DMS79 treated with DMSO at 0.1 percent for 48 hours (cell line): Measurements from ENCODE around the gene REEP6.

ENCODE experiments used
- DNase-seq: peaks from one replicate; lab custom pipeline; 2025; lab: John Stamatoyannopoulos, UW

Gene REEP6

DNA sequence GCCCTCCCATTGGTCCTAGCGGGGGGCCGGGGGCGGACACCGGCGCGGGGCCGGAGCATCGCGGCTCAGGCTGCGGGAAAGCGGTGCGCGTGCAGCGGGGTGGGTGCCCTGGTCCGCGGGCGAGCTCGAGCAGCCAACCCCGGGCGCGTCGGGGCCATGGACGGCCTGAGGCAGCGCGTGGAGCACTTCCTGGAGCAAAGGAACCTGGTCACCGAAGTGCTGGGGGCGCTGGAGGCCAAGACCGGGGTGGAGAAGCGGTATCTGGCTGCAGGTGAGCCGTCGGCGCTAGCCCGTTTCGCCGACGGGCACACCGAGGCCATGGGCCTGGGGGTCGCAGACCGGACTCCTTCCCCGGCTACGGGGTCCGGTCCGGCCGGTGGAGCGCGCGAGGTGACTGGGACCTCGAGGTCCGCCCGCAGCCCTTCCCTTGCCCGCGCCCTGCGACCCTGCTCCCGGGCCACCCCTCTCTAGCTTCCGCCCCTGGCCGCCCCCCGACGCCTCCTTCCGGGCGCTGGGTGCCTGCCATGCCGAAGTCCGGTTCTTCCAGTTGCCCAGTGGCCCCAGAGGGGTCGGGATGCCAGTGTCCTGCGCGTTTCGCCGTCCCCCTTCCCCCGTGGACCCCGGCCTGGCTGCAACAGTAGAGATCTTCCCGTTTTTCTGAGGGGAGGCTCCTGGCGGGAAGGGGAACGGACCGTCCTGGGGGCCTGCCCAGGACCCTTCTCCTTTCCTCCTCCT is at the start of gene REEP6:
TSS of gene REEP6 (plus strand) at position 68 of the 735 bp plus-strand sequence. CDS start at position 157, 89 bp downstream.
- no peak for DNase-seq

DNA sequence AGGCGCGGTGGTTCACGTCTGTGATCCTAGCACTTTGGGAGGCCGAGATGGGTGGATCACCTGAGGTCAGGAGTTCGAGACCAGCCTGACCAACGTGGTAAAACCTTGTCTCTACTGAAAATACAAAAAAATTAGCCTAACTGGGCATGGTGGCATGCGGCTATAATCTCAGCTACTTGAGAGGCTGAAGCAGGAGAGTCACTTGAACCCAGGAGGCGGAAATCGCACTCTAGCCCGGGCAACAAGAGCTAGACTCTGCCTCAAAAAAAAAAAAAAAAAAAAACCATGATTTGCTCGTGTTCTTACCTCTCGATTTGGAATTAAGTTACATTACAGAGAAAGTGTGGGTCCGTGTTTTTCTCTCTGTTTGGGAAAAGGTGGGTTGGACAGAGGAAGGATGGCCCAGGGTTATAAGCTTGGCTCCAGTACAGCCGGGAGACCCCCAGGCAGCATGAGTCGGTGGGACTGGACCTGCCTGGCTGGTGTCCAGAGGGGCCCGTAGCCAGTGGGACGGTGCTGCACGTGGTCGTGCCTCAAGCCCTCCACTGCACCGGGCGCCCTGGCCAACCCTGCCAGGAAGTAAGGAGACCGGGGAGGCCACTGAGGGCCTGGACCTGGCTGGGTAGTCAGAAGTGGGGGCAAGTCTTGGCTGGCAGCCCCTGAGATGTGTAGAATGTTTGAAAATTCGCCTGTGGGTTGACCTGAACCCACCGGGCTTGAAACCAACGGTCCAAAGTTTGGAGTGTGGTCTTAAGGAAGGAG is 49.1 kb upstream of the REEP6 start:
- DNase-seq = no peak

DNA sequence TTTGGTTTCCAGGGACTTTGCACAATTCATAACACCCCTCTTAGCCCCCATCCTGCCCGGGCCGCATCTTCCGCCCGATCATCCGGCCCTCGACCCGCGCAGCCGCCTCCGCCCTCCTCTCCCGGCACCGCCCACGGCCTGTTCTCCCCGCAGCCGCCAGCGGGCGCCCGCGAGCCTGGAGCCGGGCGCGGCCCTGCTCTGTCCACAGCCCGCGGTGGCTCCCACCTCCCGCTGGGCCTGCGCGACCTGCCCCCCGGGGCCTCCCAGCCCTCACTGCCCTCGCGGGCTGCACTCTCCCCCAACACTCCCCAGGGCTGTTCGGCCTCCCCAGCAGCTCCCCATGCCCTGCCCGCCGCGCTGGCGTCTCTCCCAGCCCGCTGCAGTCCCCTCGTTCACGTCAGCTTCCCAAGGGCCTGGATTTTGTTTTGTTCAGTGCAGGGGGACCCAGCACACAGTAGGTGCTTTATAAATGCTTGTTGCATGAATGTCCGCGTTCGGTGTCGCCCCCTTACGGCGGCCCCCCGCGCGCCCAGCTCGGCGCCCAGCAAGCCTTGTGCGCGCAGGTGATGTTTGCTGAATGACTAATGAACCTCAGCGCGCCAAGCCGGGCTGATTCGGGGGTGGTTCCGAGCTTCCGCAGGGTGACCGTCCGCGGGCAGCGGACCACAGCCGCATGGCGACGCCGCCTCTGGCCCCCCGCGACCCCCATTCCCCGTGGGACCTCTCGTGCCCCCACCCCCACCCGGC is 45.6 kb upstream of the REEP6 start:
- peak; percentile 46 for DNase-seq

DNA sequence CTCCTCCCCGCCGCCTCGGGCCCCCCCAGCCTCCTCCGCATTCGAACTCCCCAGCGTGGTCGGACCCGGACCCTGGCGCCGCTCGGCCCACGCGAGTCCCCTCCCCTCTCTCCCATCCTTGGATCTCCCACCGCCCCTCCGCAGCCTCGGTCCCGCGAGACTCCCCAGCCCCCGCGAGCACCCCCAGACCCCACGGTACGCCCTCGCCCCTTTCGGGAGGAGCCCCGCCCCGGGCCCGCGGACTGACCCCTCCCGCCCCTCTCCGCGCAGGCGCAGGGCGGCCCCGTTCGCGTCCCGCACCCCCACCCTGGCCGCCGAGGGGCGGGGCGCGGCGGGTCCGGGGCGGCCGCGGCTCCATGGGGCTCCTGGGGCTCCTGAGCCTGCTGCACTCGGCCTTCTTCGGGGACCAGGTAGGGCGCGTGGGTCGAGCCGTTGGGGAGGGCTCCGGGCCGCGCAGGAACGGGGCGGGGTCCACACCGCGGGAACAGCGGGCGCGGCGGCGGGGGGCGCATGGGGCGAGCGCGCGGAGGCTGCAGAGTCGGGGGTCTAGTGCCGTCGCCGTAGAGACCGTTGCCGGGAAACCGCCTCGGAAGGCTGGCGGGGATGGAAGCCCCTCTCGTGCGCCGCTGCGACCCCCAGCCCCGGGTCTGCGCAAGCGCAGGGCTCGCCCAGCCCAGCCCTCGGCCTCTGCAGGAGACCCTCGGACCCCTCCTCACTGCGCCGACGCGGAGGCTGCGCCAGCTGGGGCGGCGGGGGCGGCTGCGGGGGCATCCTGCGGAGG is 44.9 kb upstream of the REEP6 start:
- DNase-seq = peak; percentile 38

DNA sequence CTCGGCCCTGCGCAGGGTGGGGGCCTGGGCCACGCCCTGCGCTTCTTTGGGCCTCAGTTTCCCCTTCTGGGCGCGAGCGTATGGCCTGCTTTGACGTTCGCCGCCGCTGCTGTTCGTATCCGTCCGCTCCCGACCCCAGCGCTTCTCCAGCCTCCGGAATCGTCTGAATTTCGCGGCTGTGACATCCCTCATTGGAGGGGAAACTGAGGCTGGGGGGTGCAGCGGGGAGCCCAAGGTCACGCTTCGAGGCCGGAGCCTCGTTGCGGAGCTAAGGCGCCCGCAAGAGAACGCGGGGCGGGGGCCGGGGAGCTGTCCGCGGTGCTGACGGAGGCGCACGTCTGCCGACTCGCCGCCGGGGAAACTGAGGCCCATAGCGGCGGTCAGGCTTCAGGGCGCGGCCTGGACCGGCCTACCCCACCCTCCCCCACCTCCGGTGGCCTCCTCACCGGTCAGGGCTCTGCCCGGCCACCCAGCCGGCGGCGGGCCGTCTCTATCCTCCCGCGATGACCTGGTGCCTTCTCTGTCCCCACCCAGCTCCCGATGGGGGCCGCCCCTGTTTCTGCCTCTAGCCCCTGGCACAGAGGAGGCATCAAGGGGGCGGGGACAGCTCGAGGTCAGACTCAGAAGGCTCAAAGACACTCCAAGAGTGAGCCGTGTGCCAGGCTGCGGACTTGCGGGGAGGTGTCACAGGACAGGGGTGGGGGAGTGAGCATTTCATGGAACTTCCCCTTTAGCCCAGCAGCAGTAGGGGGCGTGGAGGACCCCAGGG is 44.1 kb upstream of the REEP6 start:
- DNase-seq = peak; percentile 38

DNA sequence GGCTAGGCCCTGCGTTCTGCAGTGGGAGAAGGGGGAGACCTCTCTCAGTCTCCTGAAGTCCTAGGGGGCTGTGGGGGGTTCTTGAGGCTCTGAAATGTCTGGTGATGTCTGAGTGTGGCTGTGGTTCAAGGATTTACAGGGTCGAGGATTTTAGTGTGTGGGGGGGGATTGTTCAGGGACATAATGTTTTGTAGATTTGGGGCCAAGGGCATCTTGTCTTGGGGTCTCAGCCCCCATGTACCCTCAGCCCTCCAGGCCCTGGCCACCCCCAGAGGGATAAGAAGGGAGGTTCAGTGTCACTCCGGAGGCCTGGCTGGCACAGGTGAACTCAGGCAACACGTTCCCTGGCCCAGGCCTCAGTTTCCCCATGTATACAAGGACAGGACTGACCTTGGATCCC is 43.5 kb upstream of the REEP6 start:
- no peak for DNase-seq

DNA sequence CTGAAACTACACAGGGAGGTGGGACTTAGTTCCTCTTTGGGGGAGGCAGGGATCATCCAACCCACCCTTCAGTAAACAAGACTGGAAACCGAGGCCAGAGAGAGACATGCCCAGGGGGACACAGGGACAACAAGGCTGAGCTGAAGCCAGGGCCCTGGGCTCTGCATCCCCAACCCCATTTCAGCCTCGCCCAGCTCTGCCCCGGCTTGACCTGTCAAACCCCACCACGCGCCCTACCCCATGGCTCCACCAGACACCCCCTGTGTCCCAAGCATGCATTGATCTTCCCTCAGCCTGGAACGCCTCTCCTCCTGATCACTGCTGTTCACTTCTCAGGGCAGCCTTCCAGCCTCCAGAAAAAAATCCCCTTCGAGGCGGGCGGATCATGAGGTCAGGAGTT is 43.0 kb upstream of the REEP6 start:
- no peak for DNase-seq

DNA sequence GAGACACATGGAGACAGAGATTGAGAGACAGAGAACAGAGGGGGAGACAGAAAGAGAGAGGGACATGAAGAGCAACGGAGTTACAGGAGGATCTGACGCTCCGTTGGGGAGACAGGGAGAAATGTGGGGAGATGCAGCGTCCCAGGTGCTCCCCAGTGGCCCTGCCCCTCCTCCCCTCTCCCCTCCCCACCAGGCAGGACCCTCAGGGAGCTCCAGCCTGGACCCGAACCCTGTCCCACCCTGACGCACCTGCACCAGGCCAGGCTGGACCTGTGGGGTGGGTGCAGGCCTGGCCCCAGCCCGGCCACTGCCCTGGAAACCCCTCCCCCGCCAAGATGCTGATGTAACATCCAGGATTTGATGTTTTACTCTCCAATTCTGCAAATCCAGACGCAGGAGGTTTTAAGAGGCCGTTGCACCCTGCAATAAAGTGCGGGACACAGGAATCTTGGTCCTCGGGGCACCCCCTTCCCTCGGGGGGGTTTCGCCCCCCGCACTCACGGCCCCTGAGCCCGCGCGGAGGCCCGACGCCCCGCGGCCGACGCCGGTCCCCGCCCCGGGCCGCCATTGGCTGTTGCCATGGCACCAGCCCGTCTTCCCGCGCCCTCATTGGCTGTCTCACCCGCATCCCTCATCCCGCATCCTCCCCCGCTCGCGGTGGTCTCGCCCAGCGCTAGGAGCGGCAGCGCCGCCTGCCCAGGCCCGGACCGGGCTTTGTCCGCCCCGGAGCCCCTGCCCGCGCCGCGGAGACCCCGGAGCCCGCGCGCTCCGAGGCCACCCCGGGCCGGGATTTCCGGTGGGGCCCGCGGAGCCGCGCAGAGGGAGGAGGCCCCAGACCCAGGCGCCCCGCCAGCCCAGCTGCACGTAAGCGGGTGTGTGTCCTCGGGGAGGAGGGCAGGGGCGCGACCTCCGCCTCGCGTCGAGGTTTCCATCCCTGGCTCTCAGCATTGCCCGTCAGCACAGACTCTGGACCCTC is 41.2 kb upstream of the REEP6 start, which contains the start of gene APC2:
TSS of gene APC2 (plus strand) at position 655 of the 976 bp plus-strand sequence. CDS start 2,881 bp downstream, outside the sequence.
- DNase-seq = peak; percentile 72

DNA sequence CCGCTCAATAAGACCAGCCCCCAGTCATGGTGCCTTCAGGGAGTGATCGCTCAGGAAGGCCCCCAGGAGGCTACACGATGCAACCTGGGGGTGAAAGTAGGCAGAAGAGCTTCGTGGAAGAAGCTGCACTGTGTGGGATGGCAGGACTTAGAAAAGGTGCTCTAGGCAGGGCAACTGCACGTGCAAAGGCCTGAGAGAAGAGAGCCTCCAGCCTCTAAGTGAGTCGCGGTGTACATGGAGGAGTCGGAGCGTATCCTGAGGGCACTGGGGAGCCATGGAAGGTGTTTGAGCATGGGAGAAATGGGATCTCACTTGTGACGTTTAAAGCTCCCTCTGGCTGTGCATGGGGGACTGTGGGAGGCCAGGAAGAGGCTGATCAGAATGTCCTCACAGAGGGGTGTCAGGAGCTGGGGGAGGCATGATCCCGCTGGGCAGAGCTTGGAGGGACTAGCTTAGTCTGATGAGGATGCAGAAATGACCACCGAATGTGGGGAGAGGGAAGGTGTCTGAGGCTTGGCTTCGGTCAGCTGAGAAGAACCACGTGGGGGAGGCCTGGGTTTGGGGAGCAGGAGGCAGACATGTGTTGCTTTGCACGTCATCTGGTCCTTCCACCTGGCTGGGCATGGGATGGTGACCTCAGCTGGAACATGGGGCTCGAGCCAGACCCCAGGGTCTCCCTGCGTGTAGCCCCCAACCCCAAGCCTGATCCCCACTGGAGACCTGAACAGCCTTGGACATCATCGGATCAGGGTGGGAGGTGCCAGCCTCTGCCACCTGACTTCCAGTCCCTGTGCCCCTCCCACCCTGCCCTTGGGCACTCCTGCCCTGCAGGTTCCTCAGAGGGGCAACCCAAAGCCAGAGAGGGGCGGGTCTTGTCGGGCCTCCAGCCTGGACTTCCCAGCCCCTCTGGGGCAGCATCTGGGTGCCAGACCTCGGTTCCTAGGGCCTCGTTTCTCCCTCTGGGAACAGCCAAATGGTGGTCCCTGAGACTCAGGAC is 39.9 kb upstream of the REEP6 start:
- no peak for DNase-seq

DNA sequence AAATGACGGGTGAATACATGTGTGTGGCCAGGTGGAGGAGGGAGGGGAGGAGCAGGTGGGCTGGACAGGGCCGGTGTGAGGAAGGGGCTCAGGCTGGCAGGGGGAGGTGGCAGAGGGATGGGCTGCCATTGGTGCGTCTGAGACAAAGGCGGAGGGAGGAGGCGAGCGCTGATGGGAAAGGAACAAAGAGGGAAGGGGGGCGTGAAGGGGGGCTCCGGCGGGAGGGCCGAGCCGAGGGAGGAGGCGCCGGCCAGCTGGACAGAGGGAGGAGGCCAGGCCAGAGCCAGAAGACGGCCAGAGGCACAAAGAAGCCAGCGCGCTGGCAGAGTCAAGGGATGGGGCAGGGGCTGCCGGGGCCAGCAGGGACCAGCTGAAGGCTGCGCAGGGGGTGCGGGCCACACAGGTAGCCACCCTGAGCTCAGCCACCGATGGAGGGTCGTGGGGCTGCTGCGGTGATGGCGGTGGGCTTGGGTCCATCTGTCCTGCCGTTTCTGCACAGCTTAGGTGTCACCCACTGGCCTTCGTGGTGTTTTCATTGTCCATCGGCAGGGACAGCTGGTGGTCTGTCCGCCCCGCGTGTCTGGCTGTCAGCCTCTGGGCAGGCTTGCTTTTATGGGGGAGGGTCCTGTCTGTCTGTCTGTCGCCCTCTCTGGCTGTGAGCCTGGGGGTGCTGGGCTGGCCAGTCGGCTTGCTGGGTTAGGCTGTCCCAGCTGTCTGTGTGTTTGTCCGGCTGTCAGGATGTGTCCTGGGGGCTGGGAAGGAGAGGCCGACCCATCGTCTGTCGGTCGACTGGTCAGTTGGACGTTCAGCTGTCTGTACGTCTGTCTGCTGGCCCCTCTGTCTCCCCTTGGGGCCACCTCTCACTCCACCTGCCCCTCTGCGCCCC is 38.8 kb upstream of the REEP6 start:
- no peak for DNase-seq

DNA sequence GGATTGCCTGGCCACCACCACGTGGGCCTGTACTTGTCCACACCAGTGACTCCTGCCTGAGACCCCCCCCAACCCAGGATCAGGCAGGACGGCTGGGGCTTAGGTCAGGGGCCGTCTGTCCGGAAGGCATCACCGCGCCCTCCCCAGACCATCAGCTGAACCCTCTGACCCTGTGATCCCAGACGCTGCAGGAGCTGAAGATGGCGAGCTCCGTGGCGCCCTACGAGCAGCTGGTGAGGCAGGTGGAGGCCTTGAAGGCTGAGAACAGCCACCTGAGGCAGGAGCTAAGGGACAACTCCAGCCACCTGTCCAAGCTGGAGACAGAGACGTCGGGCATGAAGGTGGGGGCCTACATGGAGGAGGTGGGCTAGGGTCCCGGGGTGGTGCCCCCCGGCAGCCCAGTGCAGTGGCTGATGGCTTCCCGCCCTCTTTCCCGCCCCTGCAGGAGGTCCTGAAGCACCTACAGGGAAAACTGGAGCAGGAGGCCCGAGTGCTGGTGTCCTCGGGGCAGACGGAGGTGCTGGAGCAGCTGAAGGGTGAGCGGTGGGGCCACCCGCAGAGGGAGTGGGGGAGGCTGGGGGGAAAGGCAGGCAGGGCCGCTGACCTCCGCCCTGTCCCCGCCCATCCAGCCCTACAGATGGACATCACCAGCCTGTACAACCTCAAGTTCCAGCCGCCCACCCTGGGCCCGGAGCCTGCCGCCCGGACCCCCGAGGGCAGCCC is 38.0 kb upstream of the REEP6 start:
- DNase-seq = no peak

DNA sequence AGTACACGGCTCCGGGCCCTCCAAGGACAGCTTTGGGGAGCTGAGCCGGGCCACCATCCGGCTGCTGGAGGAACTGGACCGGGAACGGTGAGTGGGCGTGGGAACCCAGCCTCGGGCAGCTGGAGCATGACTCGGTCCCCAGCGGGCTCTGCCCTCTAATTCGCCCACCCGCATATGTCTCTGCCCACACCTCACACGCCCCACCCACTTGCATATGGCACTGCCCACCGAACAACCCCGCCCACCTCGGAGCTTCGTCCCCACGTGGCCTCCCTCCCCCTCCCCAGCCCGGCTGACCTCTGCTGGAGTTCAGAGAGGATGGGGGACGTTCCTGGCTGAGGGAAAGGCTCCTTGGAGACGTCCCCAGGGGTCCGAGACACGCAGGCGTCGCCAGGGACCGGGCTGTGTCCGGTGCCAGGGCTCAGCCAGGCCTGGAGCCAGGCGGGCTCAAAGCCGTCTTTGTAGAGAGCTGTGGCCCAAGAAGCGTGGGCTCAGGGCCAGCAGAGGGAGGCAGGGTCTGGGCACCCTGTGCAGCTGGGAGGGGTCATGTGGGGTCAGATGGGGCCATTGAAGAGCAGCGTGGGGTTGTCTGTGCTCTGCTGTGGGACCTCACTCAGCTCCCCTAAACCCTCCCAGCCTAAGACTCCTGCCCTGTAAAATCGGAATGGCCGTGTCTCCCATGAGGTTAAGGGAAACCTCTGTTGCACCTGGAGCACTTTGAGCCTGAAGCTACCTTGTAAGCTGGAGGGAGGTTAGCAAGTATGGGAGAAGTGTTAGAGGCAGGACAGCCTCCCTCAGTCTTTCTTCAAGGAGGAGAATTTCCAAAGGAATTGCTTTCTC is 37.2 kb upstream of the REEP6 start:
- no peak for DNase-seq

DNA sequence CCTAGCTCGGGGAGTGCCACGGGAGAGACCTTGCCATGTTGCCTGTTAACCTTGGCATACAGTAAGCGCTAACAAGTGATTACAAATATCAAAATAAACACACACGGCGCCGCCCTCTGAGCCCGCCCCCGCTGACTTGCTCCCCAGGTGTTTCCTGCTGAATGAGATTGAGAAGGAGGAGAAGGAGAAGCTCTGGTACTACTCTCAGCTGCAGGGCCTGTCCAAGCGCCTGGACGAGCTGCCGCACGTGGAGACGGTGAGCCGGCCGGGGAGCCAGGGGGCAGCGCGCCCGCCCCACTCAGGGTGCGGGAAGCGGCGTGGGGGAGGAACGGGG is 36.0 kb upstream of the REEP6 start:
- DNase-seq = no peak

DNA sequence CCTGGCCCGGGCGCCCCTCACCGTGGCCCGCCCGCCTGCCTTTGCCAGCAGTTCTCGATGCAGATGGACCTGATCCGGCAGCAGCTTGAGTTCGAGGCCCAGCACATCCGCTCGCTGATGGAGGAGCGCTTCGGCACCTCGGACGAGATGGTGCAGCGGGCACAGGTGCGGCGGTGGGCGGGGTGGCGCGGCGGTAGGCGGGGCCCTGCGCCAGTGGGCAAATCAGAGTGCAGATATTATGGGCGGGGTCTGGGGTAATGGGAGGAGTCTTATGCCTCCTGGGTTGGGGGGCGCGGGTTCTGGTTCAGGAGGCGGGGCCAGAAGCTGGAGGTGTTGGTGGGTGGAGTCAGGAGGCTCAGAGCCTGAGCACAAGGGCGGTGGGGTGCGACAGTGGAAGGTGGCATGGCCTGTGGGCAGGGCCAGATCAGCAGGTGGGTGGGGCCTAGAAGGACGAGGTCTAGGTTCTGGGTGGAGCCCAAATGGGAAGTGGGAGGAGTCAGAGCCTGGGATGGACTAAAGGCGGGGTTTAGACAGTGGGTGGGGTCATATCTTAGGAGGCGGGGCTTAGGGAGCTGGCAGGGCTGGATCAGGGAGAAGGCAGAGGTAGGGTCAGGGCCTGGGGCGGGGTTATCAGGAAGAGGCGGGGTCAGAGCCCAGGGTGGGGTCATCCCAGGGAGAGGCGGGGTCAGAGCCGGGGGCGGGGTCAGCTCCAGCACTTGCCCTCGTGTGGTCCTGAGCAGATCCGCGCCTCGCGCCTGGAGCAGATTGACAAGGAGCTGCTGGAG is 35.5 kb upstream of the REEP6 start:
- DNase-seq = no peak
